LNCAP (cell line): ENCODE measurements around the gene SLC38A1.

ENCODE experiments used
- CTCF ChIP-seq: fragments of 450-650 bp; IDR thresholded peaks from 2 replicates; pipeline ENCODE4 v1.5.1; 2017; ENCODE audit warnings: mild to moderate bottlenecking

Gene SLC38A1

GRCh38 chr12:46261646-46262045 is 7.2 kb downstream of the SLC38A1 start:
- no peak for TF ChIP-seq CTCF

GRCh38 chr12:46260913-46261476 is 7.8 kb downstream of the SLC38A1 start:
- TF ChIP-seq CTCF = no peak

GRCh38 chr12:46260124-46260912 is 8.5 kb downstream of the SLC38A1 start:
- no peak for TF ChIP-seq CTCF

- no peak for TF ChIP-seq CTCF
Observed at GRCh38 chr12:46259713-46260112, 9.1 kb downstream of the SLC38A1 start.

- TF ChIP-seq CTCF = no peak
Observed at GRCh38 chr12:46259071-46259470, 9.8 kb downstream of the SLC38A1 start.

GRCh38 chr12:46258129-46258528 is 10.7 kb downstream of the SLC38A1 start:
- TF ChIP-seq CTCF = no peak

- no peak for TF ChIP-seq CTCF
Observed at GRCh38 chr12:46256942-46257341, 11.9 kb downstream of the SLC38A1 start.
